Measurements from ENCODE around the gene PLOD3.

The PLOD3 gene

DNA sequence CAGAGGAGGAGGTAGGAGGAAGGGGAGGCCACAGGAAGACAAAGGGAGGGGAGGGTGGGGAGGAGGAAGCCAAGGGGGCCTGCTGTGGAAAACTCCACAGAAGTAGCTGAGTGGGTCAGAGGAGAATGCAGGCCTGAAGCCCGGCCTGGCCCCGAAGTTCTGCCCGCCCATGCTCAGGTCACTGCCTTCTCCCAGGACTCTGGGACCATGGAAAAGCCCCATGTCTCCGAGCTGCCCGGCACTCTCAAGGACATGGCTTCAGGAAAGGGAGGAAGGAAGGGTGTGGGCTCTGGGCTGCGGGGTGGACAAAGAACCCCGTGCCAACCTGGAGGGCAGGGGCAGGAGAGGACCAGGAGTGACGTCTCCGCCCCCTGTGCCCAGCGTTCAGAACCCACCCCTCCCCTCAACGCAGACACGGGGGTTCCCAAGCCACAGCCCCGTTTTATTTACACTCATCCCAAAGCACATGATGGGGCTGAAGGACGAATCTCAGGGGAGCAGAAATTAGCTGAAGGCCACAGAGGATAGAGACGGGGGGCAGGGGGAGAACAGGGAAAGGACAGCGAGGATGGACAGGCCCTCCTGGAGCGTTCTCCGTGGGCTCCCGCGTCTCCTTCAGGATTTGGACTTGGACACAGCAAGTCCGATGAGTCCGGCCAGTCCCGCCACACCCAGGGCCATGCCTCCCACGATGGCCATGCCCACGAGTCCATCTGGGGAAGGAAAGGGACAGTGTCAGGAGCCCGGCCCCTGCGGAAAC, 22.0 kb upstream of the PLOD3 start:
- DNase-seq, result no peak

DNA sequence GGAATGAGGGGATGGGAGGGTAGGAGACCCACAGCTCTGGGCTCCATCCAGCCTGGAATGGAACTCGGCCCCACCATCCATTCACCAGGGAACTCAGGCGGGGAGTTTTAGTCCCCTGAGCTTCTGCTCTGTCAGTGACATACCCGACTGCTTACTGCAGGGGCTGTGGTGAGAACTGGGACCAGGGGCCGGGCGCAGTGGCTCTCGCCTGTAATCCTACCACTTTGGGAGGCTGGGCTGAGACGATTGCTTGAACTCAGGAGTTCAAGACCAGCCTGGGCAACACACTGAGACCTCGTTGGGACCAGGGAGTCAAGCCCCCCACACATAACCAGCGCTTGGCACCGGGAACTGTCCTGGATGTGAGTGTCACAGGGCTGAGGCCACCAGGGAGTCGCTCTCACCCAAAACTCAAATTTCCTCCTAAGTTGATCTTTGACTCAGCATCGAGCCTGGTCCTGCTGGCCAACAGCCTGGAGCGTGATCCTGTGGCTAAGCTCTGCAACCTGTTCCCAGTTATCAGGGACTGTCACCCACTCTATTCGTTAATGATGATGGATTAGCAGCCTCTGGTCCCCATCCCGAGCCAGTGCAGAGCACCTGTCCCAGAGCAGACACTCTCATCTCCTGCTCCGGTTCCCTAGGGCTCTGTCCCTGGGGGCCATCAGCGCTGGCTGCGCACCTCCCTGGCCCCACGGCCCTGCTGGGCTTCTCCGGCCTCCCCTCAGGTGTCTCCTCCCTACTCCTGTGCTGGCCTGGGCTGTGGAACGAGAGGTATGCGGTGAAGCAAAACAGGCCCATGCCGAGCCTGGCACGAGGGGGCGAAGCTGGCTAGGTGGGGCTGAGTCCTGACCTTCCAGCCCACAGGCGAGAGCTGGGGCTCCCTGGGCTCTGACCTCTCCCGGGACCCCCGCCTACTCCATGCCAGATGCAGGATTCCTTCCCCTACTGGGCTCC, 21.1 kb upstream of the PLOD3 start:
- DNase-seq, result no peak

- DNase-seq, result peak; percentile 75
Observed at GRCh38 chr7:101237206-101238067, 20.1 kb upstream of the PLOD3 start, which contains the start of gene CLDN15. TSS of gene CLDN15 (minus strand) at chr7:101237802. CDS start at chr7:101237581, 221 bp downstream.

- no peak for DNase-seq
Observed at GRCh38 chr7:101236292-101236835, 19.0 kb upstream of the PLOD3 start.

- no peak for DNase-seq
Observed at GRCh38 chr7:101235522-101235921, 18.1 kb upstream of the PLOD3 start.

- DNase-seq, result no peak
Observed at GRCh38 chr7:101235050-101235449, 17.7 kb upstream of the PLOD3 start.

DNA sequence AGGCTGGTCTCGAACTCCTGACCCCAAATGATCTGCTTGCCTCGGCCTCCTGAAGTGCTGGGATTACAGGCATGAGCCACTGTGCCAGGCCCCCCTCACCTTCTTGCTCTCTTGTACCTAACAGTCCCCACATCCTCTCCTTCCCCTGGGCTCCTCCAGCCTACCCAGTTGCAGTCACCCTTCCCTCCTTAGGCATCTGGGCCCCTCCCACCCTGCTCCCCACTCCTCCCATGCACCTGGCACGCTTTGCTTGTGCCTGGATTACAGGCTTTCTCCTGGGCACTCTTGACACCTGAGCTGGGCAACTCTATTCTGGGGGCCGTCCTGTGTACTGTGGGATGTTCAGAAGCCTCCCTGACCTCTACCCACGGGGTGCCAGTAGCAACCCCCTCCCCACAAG, 17.3 kb upstream of the PLOD3 start:
- no peak for DNase-seq

GRCh38 chr7:101233907-101234547, 16.6 kb upstream of the PLOD3 start:
- DNase-seq, result no peak

GRCh38 chr7:101232141-101232850, 14.9 kb upstream of the PLOD3 start:
- no peak for DNase-seq

- DNase-seq, result no peak
Observed at GRCh38 chr7:101231644-101232043, 14.3 kb upstream of the PLOD3 start.

- no peak for DNase-seq
Observed at GRCh38 chr7:101226721-101227120, 9.3 kb upstream of the PLOD3 start.

DNA sequence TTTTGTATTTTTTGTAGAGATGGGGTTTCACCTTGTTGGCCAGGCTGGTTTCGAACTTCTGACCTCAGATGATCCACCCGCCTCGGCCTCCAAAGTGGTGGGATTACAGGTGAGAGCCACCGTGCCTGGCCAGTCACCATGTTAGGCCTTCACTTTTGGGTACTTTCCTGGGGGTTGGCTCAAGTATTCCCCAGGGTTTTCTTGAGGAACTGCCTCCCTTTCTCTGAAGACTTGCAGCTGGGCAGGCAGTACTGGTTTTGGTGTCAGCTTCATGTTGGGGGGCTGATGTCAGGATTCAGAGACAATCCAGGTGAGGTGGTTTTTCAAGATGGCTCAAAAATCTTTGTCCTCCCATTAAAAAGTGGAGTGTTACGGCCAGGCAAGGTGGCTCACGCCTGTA, 8.3 kb upstream of the PLOD3 start:
- no peak for DNase-seq

DNA sequence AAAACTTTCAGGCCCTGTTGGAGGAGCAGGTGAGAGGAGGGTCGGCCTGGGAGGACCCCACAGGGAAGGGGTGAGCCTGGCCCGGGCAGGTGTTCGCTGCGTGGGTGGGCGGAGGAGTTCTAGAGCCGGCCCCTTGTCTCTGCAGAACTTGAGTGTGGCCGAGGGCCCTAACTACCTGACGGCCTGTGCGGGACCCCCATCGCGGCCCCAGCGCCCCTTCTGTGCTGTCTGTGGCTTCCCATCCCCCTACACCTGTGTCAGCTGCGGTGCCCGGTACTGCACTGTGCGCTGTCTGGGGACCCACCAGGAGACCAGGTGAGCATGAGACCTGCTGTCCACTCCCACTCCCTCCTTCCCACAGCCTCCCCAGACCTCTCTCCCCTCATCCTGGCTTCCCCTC, 6.1 kb upstream of the PLOD3 start:
- DNase-seq, result no peak

GRCh38 chr7:101222275-101222830, 5.0 kb upstream of the PLOD3 start:
- DNase-seq, result no peak

- DNase-seq, result no peak
Observed at GRCh38 chr7:101220295-101220694, 2.9 kb upstream of the PLOD3 start.

- DNase-seq, result no peak
Observed at GRCh38 chr7:101218236-101219125, 1.1 kb upstream of the PLOD3 start.

DNA sequence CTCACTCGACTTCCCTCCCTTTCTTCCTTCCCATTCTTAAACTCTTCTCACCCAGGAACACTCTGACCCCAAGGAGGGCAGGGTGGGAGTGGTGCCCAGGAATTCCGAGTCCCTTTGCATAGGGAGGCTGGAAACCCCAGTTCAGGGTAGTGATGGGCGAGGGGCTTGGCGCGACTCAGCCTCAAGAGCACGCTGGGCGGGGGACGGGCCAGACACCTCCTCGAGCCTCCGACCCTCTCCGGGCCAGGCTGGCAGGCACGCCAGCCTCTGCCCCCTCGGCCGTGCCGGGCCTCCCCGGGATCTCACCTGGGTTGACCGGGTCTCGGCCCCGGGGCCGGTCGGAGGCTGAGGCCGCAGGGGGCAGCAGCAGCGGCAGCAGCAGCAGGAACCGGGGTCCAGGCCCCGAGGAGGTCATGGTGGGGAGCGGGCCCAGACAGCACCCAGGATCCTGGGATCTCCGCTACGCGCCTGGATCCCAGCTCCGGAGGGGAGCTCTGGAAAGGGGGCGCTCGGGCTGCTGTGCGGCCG, 457 bp downstream of the PLOD3 start:
- DNase-seq, result no peak

DNA sequence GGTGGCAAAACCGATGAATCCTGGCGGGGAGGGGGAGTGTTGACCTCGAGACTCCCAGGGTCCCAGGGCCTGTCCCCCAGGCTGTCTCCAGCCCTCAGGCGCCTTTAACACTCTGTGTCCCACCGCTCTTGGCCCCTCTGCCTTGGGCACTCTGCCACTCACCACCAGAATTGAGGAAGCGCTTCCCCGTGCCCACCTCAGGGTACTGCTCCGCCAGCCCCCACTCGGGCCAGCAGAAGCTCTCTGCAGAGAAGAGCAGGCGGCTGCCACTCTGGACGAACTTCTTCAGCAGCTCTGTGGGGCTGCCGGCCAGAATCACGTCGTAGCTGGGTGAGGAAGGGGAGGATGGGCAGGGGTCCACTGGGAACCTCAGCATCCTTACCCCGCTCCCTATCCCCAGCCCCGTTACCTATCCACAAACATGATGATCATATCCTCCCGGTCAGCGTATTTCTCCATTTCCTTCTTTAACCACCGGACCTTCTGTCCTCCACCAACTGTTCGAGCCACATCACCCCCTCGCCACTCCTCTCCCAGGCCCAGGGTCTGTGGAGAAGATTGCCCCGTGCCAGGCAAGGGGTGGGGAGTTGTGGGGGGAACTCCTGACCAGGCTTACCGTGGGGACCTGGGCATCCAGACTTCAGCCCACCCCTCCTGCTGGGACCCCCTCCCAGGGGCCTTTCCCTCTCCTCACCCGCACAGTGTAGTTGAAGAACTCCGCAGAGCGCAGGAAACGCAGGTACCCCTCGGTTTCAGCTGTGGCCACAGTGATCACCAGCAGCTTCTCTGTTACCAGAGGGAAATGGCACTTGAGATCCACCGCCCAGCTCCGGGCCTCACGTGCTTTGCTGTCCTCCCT, 1.2 kb downstream of the PLOD3 start:
- no peak for DNase-seq

GRCh38 chr7:101212014-101212413, 5.4 kb downstream of the PLOD3 start:
- no peak for DNase-seq

All from T1000 (cell line).